Right lobe of liver (tissue), 4 donors: ENCODE data around the gene P3H2.

Source experiments
- POLR2A ChIP-seq: fragments of 450-650 bp; IDR thresholded peaks from one replicate; pipeline ENCODE4 v1.6.1; 2017; ENCODE audit warnings: antibody characterized with exemption, mild to moderate bottlenecking
- TF ChIP-seq, protein P1 (sequence below), 4 donors: fragments of 200-600 bp in 3 of 4; fragments of 450-650 bp in 1 of 4; IDR thresholded peaks; one replicate each; pipeline versions ENCODE4 v1.5.1 to v1.8.0; 2016 to 2022; ENCODE audit warnings: antibody characterized with exemption in 4 of 4, mild to moderate bottlenecking in 2 of 4
- donor health status: DM: no; HTN: no; CAD: no.
- donor health status: DM: no; HTN: no; CAD: no.
- donor health status: DM: no; HTN: yes; CAD: no.

- TF ChIP-seq, protein P1, sequence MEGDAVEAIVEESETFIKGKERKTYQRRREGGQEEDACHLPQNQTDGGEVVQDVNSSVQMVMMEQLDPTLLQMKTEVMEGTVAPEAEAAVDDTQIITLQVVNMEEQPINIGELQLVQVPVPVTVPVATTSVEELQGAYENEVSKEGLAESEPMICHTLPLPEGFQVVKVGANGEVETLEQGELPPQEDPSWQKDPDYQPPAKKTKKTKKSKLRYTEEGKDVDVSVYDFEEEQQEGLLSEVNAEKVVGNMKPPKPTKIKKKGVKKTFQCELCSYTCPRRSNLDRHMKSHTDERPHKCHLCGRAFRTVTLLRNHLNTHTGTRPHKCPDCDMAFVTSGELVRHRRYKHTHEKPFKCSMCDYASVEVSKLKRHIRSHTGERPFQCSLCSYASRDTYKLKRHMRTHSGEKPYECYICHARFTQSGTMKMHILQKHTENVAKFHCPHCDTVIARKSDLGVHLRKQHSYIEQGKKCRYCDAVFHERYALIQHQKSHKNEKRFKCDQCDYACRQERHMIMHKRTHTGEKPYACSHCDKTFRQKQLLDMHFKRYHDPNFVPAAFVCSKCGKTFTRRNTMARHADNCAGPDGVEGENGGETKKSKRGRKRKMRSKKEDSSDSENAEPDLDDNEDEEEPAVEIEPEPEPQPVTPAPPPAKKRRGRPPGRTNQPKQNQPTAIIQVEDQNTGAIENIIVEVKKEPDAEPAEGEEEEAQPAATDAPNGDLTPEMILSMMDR (IDR thresholded peaks at IDR 0.05): no peak
- TF ChIP-seq POLR2A: no peak
Observed at GRCh38 chr3:190088890-190089289, 31.8 kb downstream of the P3H2 start.
